ENCODE results near the gene IFRD2. TPM values are rescaled to one million over a fixed set of nuclear protein-coding genes. Genes with fewer than 3 reads are reported as not detected.
"Not testable (repeated sequence)": the region's sequence is repeated elsewhere in the genome, so short reads cannot be mapped to it uniquely, and the experiment has no call there.

IFRD2 gene
- total RNA-seq, 1 experiment from 2014 or later, result 70.9 TPM

DNA sequence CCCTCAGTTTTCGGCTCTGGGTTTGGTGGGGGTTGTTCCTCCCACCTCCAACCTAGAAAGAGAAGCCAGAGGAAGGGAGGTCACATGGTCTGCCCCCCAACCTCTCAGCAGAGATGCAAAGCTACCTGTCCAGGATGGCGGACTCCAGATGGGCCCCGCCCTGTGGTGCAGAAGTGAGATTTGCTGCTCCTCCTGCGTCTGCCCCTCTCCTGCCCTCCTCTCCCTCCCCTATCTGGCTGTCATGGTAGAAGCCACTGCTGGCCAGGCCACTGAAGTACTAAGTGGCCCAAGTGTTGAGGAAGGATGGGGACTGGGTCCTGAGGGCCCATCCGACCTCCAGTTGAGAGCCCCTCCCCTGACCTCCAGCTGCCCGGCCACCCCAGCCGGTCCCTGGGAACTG lies 25.4 kb downstream of the IFRD2 start:
- Histone ChIP-seq H3K4me3 (no peak overlapping the region; the same call in 1 of the 2 replicates), H3K27ac (no peak overlapping the region), H3K9me3 (replicated peaks) (no peaks in the 10 kb centered on the region), H3K4me1 (replicated peaks) (peaks cover 56% of the 10 kb centered on the region), H3K27me3 (replicated peaks) (no peaks in the 10 kb centered on the region), H3K36me3 (peaks cover under 1% of the 10 kb centered on the region; the same call in 1 of the 2 replicates)
- no peak for DNase-seq (ENCODE audit: low read depth in 1 of 2, low spot score in 2 of 2)

DNA sequence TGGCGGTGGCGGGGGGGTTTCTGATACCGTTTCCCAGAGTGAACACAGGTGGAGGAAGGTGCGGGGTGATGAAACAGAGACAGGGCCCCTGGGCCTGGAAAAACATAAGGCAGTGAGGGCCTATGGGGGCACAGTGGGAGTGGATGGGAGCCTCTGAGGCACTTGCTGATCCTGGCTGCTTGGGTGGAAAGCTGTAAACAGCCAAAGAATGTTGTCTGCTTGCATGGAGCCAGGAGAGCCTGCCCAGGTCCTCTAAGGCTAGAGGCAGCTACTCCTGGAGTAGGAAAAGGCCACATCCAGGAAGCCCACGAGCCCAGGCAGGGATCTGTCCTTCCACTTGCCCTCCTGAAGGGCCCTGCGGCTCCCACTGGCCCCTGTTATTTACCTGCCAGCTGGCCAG lies 26.2 kb downstream of the IFRD2 start:
- Histone ChIP-seq H3K9me3 (replicated peaks) (no peaks in the 10 kb centered on the region), H3K36me3 (peaks cover 3% of the 10 kb centered on the region; the same call in 1 of the 2 replicates), H3K4me1 (replicated peaks) (peaks cover 61% of the 10 kb centered on the region), H3K27ac (no peak overlapping the region), H3K27me3 (replicated peaks) (no peaks in the 10 kb centered on the region), H3K4me3 (no peak overlapping the region)
- no peak for DNase-seq (ENCODE audit: low read depth in 1 of 2, low spot score in 2 of 2)

DNA sequence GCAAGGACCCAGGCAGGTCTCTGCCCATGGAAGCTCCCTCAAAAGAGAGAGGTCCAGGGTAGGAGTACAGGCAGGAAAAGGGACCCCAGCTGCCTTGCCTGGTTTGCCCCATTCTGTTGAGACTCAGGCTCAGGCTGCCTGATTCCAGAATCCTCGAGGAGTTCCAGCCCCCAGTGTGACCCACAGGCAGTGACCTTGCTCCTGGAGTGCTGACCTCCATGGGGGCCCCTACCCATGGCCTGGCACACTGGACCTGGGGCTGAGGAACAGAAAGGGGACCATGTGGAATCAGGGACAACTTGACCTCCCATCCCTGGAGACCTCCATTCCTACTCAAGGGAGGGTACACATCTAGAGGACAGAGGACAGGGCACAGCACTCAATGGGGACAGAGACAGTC lies 26.7 kb downstream of the IFRD2 start:
- no peak overlapping the region for H3K4me3 ChIP-seq
- no peaks in the 10 kb centered on the region for H3K9me3 ChIP-seq (replicated peaks)
- H3K27ac ChIP-seq, result peak overlapping the region; percentile 72
- peaks cover 65% of the 10 kb centered on the region for H3K4me1 ChIP-seq (replicated peaks)
- H3K27me3 ChIP-seq (replicated peaks), result no peaks in the 10 kb centered on the region
- DNase-seq (ENCODE audit: low read depth in 1 of 2, low spot score in 2 of 2), result no peak
- H3K36me3 ChIP-seq, result peaks cover 7% of the 10 kb centered on the region; the same call in 1 of the 2 replicates

DNA sequence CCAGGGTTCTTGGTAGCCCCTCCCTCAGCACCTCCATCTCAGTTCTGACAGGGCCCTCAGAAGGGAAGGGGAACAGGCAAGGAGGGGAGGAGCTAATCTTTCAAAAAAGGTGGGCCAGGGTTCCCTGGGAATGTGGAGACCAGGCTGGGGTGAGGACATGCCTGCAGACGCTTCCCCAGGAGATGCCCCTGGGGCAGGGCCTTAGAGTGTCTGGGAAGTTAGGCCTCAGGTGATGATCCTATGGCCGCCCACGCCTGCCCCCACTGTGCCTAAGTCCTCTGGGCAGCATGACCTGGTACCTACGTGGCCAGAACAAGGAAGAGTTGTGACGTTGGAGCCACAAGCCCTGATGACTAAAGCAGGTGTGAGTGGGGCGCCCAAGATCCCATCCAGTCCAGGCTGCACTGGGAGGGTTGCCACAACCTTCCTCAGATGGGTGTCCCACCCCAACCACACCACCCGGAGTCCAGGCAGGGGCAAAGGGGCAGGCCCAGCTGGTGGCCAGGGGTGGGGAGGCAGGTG lies 27.2 kb downstream of the IFRD2 start:
- no peaks in the 10 kb centered on the region for H3K9me3 ChIP-seq (replicated peaks)
- no peaks in the 10 kb centered on the region for H3K27me3 ChIP-seq (replicated peaks)
- peaks cover 66% of the 10 kb centered on the region for H3K4me1 ChIP-seq (replicated peaks)
- H3K36me3 ChIP-seq, result peaks cover 7% of the 10 kb centered on the region; the same call in 1 of the 2 replicates
- no peak for DNase-seq (ENCODE audit: low read depth in 1 of 2, low spot score in 2 of 2)
- peak overlapping the region; percentile 72 for H3K27ac ChIP-seq
- H3K4me3 ChIP-seq, result no peak overlapping the region

DNA sequence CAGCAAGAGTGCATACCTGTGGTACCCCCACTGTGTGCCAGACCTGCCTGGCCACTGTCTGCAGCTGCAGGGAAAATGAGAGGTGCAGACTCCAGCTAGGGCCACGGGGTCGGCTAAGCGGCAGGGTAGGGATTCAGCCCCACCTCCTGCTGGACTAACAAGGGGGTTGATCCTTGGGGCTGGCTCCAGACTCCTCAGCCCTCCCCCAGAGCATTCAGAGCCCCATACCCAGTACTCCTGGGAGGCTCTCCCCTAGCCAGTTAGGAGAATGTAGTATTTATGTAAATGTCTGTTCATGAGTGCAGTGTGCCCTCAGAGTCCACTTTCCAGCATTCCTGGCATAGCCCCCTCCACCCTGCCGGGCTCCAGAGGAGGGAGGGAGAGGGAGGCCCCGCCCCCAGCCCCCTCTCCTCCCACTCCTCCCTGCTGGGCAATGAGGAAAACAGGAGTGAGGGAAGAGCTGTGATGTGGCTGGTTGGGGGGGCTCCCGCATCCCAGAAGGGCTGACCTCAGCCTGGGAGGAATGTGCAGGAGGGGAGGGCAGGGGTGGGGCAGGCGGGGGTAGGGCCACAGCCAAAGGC lies 27.8 kb downstream of the IFRD2 start:
- Histone ChIP-seq H3K27me3 (replicated peaks) (no peaks in the 10 kb centered on the region), H3K4me3 (no peak overlapping the region), H3K27ac (peak overlapping the region; percentile 72), H3K9me3 (replicated peaks) (no peaks in the 10 kb centered on the region), H3K4me1 (replicated peaks) (peaks cover 65% of the 10 kb centered on the region), H3K36me3 (peaks cover 11% of the 10 kb centered on the region)
- peak; percentile 91 to 92 for DNase-seq (ENCODE audit: low read depth in 1 of 2, low spot score in 2 of 2)

DNA sequence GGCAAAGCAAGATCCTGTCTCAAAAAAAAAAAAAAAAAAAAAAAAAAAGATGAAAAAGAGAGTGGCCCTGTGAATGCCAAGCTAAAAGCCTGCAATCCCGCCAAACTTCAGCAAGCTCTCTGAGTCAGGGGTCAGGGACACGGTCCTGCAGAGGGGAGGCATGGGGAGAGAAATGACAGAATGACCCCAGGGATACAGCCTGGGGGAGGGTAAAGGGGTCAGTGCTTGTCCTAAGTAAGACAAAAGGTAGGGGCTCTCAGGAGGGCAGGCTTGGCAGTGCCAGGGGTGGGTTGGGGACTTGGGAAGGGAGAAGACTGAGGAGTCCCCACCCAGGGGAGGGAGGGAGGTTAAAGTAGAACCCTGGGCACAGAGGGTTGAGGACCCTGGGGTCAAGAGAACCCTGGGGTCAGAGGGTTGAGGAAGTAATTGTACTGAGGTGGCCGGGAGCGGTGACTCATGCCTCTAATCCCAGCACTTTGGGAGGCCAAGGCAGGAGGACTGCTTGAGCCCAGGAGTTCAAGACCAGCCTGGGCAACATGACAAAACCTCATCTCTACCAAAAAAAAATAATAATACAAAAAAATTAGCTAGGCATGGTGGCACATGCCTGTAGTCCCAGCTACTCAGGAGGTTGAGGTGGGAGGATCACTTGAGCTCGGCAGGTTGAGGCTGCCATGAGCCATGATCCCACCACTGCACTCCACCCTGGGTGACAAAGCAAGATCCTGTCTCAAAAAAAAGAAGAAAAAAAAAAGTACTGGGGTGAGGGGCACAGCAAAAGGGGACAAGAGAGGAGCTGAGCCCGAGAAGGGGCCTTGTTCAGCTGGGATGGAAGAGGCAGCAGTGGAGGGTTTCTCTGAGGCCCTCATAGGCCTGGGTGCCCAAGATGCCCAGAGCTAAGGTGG lies 28.5 kb downstream of the IFRD2 start:
- Histone ChIP-seq H3K27me3 (replicated peaks) (no peaks in the 10 kb centered on the region), H3K4me3 (no peak overlapping the region), H3K27ac (peak overlapping the region; percentile 30), H3K9me3 (replicated peaks) (no peaks in the 10 kb centered on the region), H3K36me3 (peaks cover 17% of the 10 kb centered on the region), H3K4me1 (replicated peaks) (peaks cover 58% of the 10 kb centered on the region)
- no peak for DNase-seq (ENCODE audit: low read depth in 1 of 2, low spot score in 2 of 2)

DNA sequence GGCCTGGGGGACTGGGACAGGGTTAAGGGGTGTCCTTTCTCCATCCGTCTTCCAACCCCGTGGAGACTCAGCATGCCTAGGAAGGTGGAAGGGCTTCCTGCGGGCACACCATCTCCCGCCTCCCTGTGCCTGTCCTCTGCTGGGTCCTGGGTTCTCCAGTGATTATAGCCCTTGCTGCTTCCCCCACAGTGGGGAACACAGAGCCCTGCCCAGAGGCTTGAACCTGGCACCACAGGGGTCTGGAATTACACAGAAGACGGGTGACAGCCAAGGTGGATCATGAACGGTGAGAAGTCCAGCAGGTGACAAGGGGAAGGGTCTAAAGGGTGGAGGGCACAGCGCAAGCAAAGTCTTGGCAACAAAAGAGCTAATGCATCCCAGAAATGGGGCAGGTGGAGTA lies 29.5 kb downstream of the IFRD2 start:
- Histone ChIP-seq H3K4me1 (replicated peaks) (peaks cover 50% of the 10 kb centered on the region), H3K4me3 (no peak overlapping the region), H3K36me3 (peaks cover 25% of the 10 kb centered on the region), H3K27me3 (replicated peaks) (no peaks in the 10 kb centered on the region), H3K9me3 (replicated peaks) (no peaks in the 10 kb centered on the region), H3K27ac (no peak overlapping the region)
- DNase-seq (ENCODE audit: low read depth in 1 of 2, low spot score in 2 of 2), result no peak

DNA sequence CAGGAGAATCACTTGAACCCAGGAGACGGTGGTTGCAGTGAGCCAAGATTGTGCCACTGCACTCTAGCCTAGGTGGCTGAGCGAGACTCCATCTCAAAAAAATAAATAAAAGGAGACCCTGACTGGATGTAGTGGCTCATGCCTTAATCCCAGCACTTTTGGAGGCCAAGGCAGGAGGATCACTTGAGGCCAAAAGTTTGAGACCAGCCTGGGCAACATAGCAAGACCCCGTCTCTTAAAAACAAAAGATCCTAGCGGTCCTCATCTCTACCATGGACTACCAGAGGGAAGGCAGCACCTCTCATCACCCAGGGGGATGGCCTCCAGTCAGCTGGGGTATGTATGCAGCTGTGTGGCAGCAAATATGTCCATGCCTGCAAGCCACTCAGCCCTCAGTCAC lies 30.0 kb downstream of the IFRD2 start:
- not testable (repeated sequence) for H3K4me3 ChIP-seq; H3K9me3 ChIP-seq (replicated peaks); DNase-seq (ENCODE audit: low read depth in 1 of 2, low spot score in 2 of 2); H3K27me3 ChIP-seq (replicated peaks); H3K27ac ChIP-seq
- Histone ChIP-seq H3K4me1 (replicated peaks) (peaks cover 44% of the 10 kb centered on the region), H3K36me3 (peaks cover 29% of the 10 kb centered on the region)

DNA sequence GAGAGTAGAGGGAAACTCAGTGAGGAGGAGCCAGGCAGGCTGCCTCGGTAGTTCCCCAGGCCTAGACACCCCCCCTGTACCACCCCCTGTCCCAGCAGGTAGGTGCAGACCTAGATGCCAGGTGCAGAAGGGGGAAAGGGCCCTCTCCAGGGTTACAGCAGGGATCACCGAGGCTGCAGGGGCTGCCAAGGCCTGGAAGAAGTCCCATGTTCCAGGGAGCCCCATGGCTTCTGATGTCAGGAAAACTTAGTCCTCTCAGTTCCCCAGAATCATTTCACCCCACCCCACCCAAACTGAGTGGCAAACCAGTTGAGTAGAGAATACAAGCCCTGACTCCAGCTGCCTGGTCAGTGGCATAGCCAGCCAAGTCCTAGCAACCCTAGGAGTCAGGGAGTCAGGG lies 30.7 kb downstream of the IFRD2 start:
- Histone ChIP-seq H3K27ac (no peak overlapping the region), H3K4me1 (replicated peaks) (peaks cover 43% of the 10 kb centered on the region), H3K36me3 (peaks cover 36% of the 10 kb centered on the region), H3K27me3 (replicated peaks) (no peaks in the 10 kb centered on the region), H3K9me3 (replicated peaks) (no peaks in the 10 kb centered on the region), H3K4me3 (no peak overlapping the region)
- DNase-seq (ENCODE audit: low read depth in 1 of 2, low spot score in 2 of 2), result no peak

DNA sequence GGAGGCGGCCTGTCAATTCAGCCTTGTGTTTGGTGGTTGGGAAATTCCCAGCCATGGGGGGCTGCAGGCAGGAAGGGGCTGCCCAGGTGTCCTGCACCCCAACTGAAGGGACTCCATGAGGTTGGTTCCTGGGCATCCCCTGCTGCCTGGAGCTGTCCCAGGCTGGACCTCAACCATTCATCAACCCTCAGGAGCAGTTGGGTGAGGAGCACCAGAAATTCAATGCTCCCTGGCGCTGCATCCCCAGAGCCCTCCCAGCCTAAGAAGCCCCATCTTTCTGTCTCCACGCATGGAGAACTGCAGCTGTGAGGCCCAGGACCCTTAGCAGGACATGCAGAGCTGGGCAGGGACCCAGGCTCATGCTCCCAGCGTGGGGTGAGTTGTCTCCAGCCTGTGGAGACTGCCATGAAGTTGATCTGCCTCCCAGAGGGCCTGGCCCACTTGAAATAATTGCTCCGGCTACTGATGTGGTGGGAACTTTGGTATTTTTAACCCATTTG lies 31.2 kb downstream of the IFRD2 start:
- no peak for DNase-seq (ENCODE audit: low read depth in 1 of 2, low spot score in 2 of 2)
- no peaks in the 10 kb centered on the region for H3K27me3 ChIP-seq (replicated peaks)
- no peaks in the 10 kb centered on the region for H3K9me3 ChIP-seq (replicated peaks)
- peaks cover 43% of the 10 kb centered on the region for H3K4me1 ChIP-seq (replicated peaks)
- peak overlapping the region; percentile 93 for H3K27ac ChIP-seq
- H3K36me3 ChIP-seq, result peaks cover 40% of the 10 kb centered on the region
- peak overlapping the region; percentile 41 for H3K4me3 ChIP-seq

DNA sequence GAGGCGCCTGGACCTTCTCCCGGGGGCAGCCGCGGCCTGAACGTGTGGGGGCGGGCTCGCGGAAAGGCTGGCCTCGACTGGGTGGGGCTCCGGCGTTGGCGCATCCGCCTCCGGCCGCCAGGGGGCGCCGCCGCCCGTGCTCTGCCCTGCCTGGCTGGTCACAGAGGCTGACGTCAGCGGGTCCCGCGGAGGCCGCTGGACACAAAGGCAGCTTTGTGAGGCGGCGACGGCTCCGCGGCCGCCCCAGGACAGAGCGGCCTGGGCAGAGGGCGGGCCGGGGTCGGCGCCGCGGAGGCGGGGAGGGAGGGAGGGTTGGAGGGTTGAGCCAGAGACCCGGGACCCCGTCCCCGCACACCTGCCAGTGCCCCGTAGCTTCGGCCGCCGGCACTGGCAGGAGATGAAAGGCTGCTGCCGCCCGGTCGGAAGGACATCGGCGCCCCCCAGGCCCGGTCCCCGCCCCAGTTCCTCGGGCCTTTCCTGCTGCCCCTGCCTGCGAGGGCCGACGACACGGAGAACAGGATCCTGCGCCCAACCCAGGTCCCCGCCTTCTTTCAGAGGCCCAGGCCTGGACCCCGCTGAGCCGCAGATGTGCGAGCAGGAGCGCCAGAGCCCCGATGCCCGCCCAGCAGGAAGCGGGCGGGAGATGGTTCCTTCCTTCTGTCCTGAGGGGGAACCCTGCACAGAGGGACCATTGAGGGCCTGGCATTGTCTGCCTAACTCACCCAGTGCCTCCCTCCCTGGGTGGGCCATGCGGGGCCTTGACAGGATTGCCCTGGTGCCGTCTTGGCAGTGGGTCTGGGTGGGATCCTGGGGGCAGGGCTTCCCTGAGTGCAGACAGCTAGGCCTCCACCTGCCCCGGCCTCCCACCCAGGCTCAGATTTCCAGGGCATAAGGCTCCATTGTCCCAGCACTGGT lies 31.9 kb downstream of the IFRD2 start:
- H3K36me3 ChIP-seq, result peaks cover 45% of the 10 kb centered on the region
- H3K9me3 ChIP-seq (replicated peaks), result no peaks in the 10 kb centered on the region
- H3K4me1 ChIP-seq (replicated peaks), result peaks cover 38% of the 10 kb centered on the region
- H3K27me3 ChIP-seq (replicated peaks), result no peaks in the 10 kb centered on the region
- DNase-seq (ENCODE audit: low read depth in 1 of 2, low spot score in 2 of 2), result peak; percentile 82 to 92
- peak overlapping the region; percentile 41 for H3K4me3 ChIP-seq
- H3K27ac ChIP-seq, result peak overlapping the region; percentile 93

DNA sequence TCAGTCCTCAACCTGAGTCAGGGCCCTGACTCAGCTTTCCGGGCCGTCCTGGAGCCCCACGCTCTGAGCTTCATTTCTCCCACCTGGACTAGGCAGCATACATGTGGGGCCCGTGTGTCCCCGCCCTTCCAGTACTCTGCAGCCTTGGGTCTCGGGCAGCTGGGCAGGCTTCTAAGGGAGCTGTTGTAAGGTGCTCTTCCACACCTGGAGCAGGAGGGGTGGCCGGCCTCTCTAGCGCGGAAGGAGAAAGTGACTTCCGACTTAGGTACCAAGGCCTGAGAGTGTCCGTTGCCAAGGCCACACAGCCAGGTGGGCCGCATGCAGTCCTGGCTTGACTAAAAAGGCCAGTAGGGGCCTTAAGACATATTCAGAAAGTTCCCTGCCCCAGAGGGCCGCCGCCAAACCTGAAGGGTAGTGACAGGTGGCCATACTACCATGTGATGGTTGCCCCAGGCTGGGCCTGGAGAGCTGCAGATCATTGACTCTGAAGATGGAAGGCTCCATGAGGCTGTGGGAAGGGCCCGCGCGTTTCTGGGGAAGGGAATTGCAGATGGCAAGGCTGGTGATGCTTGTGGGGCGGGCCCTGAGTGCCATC lies 32.7 kb downstream of the IFRD2 start:
- Histone ChIP-seq H3K27me3 (replicated peaks) (no peaks in the 10 kb centered on the region), H3K27ac (no peak overlapping the region), H3K4me3 (no peak overlapping the region; the same call in 1 of the 2 replicates), H3K36me3 (peaks cover 52% of the 10 kb centered on the region), H3K4me1 (replicated peaks) (peaks cover 30% of the 10 kb centered on the region), H3K9me3 (replicated peaks) (no peaks in the 10 kb centered on the region)
- no peak for DNase-seq (ENCODE audit: low read depth in 1 of 2, low spot score in 2 of 2)

DNA sequence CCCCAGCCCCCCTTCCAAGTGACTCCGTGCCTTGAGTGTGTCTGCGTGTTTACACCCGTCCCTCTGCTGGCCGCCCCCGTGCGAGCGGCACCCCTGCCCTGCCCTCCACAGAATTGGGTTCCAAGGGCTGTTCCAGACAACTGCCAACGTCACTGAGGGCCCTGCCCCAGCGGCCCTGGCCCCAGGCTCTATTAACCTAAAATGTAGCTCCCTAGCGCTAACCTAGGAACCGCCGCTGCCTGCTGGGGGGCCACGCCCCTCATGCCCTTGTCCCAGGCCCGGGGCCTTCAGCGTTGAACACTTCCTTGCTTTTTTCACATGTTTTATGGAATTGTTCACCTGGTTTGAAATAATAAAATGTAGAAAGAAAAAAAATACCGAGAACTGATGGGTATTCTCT lies 33.2 kb downstream of the IFRD2 start:
- no peak overlapping the region for H3K27ac ChIP-seq
- H3K36me3 ChIP-seq, result peaks cover 56% of the 10 kb centered on the region
- H3K9me3 ChIP-seq (replicated peaks), result no peaks in the 10 kb centered on the region
- H3K27me3 ChIP-seq (replicated peaks), result no peaks in the 10 kb centered on the region
- peaks cover 25% of the 10 kb centered on the region for H3K4me1 ChIP-seq (replicated peaks)
- no peak overlapping the region for H3K4me3 ChIP-seq
- no peak for DNase-seq (ENCODE audit: low read depth in 1 of 2, low spot score in 2 of 2)

Data from SJSA1 (cell line).